ENCODE data around the gene MICOS13.

The MICOS13 gene

GRCh38 chr19:5665781-5666513 is 14.4 kb downstream of the MICOS13 start:
- DNase-seq: no peak

- DNase-seq: no peak
These were observed 15.8 kb downstream of the MICOS13 start for GRCh38 chr19:5664515-5664914.

GRCh38 chr19:5663904-5664303 is 16.4 kb downstream of the MICOS13 start:
- DNase-seq: no peak

DNA sequence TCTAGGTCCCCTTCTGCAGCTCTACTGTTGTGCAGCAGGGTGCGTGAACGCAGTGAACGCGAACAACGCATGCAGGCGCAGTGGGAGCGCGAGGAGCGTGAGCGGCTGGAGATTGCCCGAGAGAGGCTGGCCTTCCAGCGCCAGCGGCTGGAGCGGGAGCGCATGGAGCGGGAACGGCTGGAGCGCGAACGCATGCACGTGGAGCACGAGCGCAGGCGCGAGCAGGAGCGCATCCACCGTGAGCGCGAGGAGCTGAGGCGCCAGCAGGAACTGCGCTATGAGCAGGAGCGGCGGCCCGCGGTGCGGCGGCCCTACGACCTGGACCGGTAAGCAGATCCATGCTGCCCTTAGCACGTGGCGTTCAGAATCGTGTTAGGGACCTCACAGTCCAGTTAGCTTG is 18.8 kb downstream of the MICOS13 start:
- no peak for DNase-seq

DNA sequence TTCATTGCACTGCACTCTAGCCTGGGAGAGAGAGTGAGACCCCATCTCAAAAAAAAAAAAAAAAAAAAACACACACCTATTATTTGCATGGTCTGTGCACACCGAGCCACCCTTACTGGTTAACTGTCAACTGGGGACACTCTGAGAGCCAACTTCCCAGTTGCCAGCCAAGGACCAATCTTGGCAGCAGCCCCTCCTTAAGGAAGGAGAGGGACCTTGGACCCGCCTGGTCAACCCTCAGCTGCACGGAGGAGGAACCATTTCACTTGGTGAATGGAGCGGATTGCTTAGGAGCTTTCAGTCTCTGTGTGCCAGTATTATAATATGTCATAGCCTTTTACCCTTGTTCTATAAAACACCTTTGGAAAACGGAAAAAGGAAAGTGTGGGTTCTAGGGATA is 24.9 kb downstream of the MICOS13 start:
- no peak for DNase-seq

GRCh38 chr19:5654931-5655330 is 25.4 kb downstream of the MICOS13 start:
- DNase-seq: no peak

DNA sequence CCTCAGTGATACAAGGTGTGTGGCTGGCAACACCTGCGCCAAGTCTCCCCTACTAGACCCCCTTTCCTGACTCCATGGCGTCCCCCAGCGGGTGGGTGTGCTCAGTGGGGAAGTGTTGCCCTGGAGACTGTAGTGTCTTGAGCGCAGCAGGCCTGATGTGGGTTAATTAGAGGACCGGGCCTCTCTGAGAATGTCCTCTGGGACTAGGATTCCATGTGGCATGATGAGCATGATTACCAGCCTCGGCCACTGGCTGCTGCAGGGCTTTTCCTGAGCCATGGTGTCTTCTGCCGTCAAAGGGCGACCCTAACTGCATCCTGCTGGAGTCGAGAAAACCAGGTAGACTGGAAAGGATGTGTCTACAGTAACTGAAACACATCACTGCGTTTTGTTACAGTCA is 28.1 kb downstream of the MICOS13 start:
- DNase-seq: no peak

DNA sequence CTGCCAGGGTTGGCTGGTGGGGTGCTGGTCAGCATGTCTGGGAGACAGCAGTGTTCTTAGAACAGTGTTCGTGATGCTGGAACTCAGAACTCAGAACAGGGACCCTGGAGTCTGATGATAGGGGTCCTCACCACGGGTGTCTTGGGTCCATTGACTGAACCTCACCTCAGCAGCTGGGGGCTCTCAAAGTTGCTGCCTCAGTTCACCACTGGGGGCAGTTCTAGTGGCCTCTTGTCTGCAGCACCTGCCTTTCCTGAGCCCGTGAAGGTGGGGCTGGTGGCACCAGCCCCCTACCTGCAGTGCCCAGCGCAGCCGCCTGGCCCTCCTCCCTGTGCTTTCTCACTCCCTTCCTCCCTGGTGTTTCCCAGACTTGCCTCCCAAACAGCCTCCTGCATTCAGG is 29.0 kb downstream of the MICOS13 start:
- DNase-seq: no peak

GRCh38 chr19:5648464-5648863 is 31.9 kb downstream of the MICOS13 start:
- no peak for DNase-seq

DNA sequence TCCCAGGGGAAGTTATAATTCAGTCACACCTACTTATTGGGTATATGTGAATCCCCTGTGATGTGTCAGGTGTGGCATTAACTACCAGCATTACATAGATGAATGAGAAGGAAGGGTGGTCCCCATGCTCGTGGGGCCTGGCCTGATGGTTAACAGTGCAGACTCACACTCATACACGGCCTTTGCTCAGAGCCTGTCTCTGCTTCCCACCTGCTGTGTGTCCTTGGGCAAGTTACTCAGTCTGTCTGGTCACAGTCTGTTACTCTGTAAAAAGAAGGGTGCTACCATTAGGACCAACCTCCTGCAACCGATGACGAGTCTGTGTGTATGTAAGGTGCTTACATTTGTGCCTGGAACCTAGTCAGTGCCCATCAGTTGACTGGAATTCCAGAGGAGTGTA is 33.6 kb downstream of the MICOS13 start:
- no peak for DNase-seq

- DNase-seq: no peak
These were observed 34.9 kb downstream of the MICOS13 start for GRCh38 chr19:5645409-5645808.

GRCh38 chr19:5644037-5644436 is 36.3 kb downstream of the MICOS13 start:
- DNase-seq: no peak

GRCh38 chr19:5643060-5643459 is 37.3 kb downstream of the MICOS13 start:
- no peak for DNase-seq

GRCh38 chr19:5642204-5642603 is 38.1 kb downstream of the MICOS13 start:
- DNase-seq: no peak

DNA sequence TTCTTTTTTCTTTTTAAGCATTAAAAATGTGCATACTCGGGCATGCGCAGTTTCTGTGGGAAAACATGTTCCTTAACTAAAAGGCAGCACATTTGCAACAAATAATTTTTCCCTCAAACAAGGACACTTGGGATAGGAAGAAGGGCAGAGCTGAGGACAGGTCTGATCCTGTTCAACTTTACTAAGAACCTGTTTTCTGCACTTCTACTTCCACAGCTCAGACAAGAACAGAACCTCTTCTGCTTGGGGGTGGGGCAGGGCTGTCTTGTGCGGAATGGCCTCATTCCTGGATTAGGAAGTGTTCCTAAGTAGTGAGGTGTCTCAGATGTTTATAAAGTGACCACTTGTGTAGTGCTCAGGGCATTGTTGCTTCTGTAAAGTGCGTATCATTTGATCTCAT is 39.1 kb downstream of the MICOS13 start:
- DNase-seq: no peak

- no peak for DNase-seq
These were observed 42.3 kb downstream of the MICOS13 start for GRCh38 chr19:5637971-5638370.

- no peak for DNase-seq
These were observed 44.9 kb downstream of the MICOS13 start for GRCh38 chr19:5635427-5635826.

DNA sequence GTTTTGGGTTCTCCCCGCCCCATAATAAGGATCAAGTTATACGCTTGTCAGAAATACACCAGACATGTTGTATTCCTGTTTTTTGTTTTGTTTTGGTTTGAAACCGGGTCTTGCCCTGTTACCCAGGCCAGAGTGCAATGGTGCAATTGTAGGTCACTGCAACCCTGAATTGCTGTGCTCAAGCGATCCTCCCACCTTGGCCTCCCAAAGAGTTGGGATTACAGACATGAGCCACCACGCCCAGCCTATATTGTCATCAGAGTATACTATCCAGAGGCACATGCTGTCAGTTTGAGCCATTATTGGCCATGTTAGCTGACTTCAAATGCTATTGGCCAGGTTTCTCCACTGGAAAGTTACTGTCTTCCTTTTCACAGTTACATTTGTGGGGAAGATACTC is 47.7 kb downstream of the MICOS13 start:
- DNase-seq: no peak

GRCh38 chr19:5632241-5632612 is 48.1 kb downstream of the MICOS13 start:
- DNase-seq: no peak

GRCh38 chr19:5631567-5632240 is 48.6 kb downstream of the MICOS13 start:
- no peak for DNase-seq

- DNase-seq: no peak
These were observed 51.3 kb downstream of the MICOS13 start for GRCh38 chr19:5628919-5629481.

DNA sequence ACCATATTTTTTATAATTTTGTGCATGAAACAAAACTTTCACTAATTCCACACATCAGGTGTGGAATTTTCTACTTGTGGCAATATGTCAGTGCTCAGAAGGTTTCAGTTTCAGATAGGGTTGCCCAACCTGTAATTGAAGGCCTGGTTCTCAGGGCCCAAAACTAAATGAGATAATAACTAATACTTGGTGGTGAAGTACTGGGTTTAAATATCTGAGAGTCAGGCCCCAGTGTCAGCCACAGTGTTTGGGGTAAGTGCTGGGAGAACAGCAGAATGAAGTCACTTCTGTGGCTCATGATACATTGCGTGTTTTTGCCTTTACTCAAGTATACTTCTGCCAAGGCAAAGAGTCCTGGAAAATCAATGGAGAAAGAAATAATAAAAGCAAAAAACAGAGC is 51.9 kb downstream of the MICOS13 start:
- no peak for DNase-seq
